ENCODE results near the gene ABCF2.

ABCF2 gene

GRCh38 chr7:151212626-151213025 lies 14.4 kb downstream of the ABCF2 start:
- DNase-seq = no peak

- no peak for DNase-seq
Measured at GRCh38 chr7:151211155-151211772, 15.7 kb downstream of the ABCF2 start.

GRCh38 chr7:151210087-151210854 lies 16.7 kb downstream of the ABCF2 start, which contains the start of gene H2BK1:
Gene H2BK1, minus strand, starts transcription at chr7:151210488. Its CDS starts 170 bp downstream, at chr7:151210318.
- DNase-seq = no peak

- no peak for DNase-seq
Measured at GRCh38 chr7:151209588-151209987, 17.4 kb downstream of the ABCF2 start.

- DNase-seq = no peak
Measured at GRCh38 chr7:151208253-151208862, 18.6 kb downstream of the ABCF2 start.

- no peak for DNase-seq
Measured at GRCh38 chr7:151207804-151208203, 19.2 kb downstream of the ABCF2 start.

GRCh38 chr7:151207315-151207714 lies 19.7 kb downstream of the ABCF2 start:
- no peak for DNase-seq

- no peak for DNase-seq
Measured at GRCh38 chr7:151206914-151207313, 20.1 kb downstream of the ABCF2 start.

GRCh38 chr7:151205730-151206129 lies 21.3 kb downstream of the ABCF2 start:
- DNase-seq = no peak

- DNase-seq = no peak
Measured at GRCh38 chr7:151204383-151205032, 22.5 kb downstream of the ABCF2 start.

- DNase-seq = no peak
Measured at GRCh38 chr7:151202836-151203235, 24.2 kb downstream of the ABCF2 start.

GRCh38 chr7:151201751-151202150 lies 25.3 kb downstream of the ABCF2 start:
- DNase-seq = no peak

GRCh38 chr7:151201344-151201743 lies 25.7 kb downstream of the ABCF2 start:
- DNase-seq = no peak

GRCh38 chr7:151198945-151199848 lies 27.8 kb downstream of the ABCF2 start:
- no peak for DNase-seq

GRCh38 chr7:151197932-151198331 lies 29.1 kb downstream of the ABCF2 start:
- DNase-seq = no peak

- no peak for DNase-seq
Measured at GRCh38 chr7:151195616-151196450, 31.2 kb downstream of the ABCF2 start.

- no peak for DNase-seq
Measured at GRCh38 chr7:151194188-151194587, 32.8 kb downstream of the ABCF2 start.

- DNase-seq = no peak
Measured at GRCh38 chr7:151193203-151193978, 33.6 kb downstream of the ABCF2 start.

- no peak for DNase-seq
Measured at GRCh38 chr7:151192002-151192539, 34.9 kb downstream of the ABCF2 start.

GRCh38 chr7:151191544-151191943 lies 35.5 kb downstream of the ABCF2 start:
- DNase-seq = no peak

Data from NCI-H1417 treated with DMSO at 0.1 percent for 48 hours (cell line).